Measurements from ENCODE around the gene NOTCH3. TPM values are rescaled to one million over a fixed set of nuclear protein-coding genes. Genes with fewer than 3 reads are reported as not detected.

NOTCH3 gene
- total and polyA plus RNA-seq, 3 donors from 2014 or later = 11.4 to 16.8 (median 16.1) TPM

- Histone ChIP-seq H3K4me1 (peaks cover 76% of the 10 kb centered on the region), H3K27ac (peak overlapping the region; percentile 80 to 82), H3K9me3 (no peaks in the 10 kb centered on the region), H3K27me3 (no peaks in the 10 kb centered on the region), H3K4me3 (no peak overlapping the region), H3K36me3 (ENCODE audit: low read depth, missing control alignments) (peaks cover 3% of the 10 kb centered on the region)
- WGBS, 2 donors = 42 to 48% methylated on average over 16 to 18 of the region's 19 CpGs
- no peak for TF ChIP-seq POLR2A (IDR thresholded peaks at IDR 0.05)
- no peak for TF ChIP-seq CTCF (IDR thresholded peaks at IDR 0.05)
- intact Hi-C loops (cut with DNase I; ENCODE audit: low total_unique reads) = no loop called here
- DNase-seq = peak; percentile 81
These were observed 48.1 kb upstream of the NOTCH3 start for GRCh38 chr19:15248648-15249527.

- intact Hi-C loops (cut with DNase I; ENCODE audit: low total_unique reads) = no loop called here
- peaks cover 3% of the 10 kb centered on the region for H3K36me3 ChIP-seq (ENCODE audit: low read depth, missing control alignments)
- no peak overlapping the region for H3K4me3 ChIP-seq
- H3K27ac ChIP-seq = peak overlapping the region; percentile 80 to 82
- no peaks in the 10 kb centered on the region for H3K27me3 ChIP-seq
- WGBS, 2 donors = 62 to 69% methylated on average over 5 of the region's 5 CpGs
- TF ChIP-seq CTCF (IDR thresholded peaks at IDR 0.05) (no peak), POLR2A (IDR thresholded peaks at IDR 0.05) (no peak)
- DNase-seq = no peak
- no peaks in the 10 kb centered on the region for H3K9me3 ChIP-seq
- H3K4me1 ChIP-seq = peaks cover 68% of the 10 kb centered on the region
These were observed 47.3 kb upstream of the NOTCH3 start for GRCh38 chr19:15248106-15248505.

GRCh38 chr19:15247107-15248014 lies 46.6 kb upstream of the NOTCH3 start:
- Histone ChIP-seq H3K27ac (peak overlapping the region; percentile 69 to 80), H3K36me3 (ENCODE audit: low read depth, missing control alignments) (peaks cover 3% of the 10 kb centered on the region), H3K4me3 (no peak overlapping the region), H3K4me1 (peaks cover 60% of the 10 kb centered on the region), H3K9me3 (no peaks in the 10 kb centered on the region), H3K27me3 (no peaks in the 10 kb centered on the region)
- WGBS, 2 donors = 56 to 73% methylated on average over 19 to 20 of the region's 20 CpGs
- no peak for DNase-seq
- no peak for TF ChIP-seq CTCF (IDR thresholded peaks at IDR 0.05)
- TF ChIP-seq POLR2A (IDR thresholded peaks at IDR 0.05) = no peak
- intact Hi-C loops (cut with DNase I; ENCODE audit: low total_unique reads) = no loop called here

- Histone ChIP-seq H3K4me1 (peaks cover 48% of the 10 kb centered on the region), H3K27me3 (no peaks in the 10 kb centered on the region), H3K4me3 (no peak overlapping the region), H3K27ac (no peak overlapping the region), H3K36me3 (ENCODE audit: low read depth, missing control alignments) (peaks cover 3% of the 10 kb centered on the region), H3K9me3 (no peaks in the 10 kb centered on the region)
- 76 to 87% methylated on average over 5 of the region's 5 CpGs for WGBS, 2 donors
- intact Hi-C loops (cut with DNase I; ENCODE audit: low total_unique reads) = no loop called here
- DNase-seq = no peak
- TF ChIP-seq CTCF (IDR thresholded peaks at IDR 0.05) (no peak), POLR2A (IDR thresholded peaks at IDR 0.05) (no peak)
These were observed 45.3 kb upstream of the NOTCH3 start for GRCh38 chr19:15246198-15246481.
